Heart left ventricle (tissue), 13 donors: ENCODE data around the gene LKAAEAR1.

Source experiments
- POLR2A ChIP-seq, 2 donors: fragments of 450-650 bp; IDR thresholded peaks; one replicate each; pipeline ENCODE4 v1.6.1; 2017; ENCODE audit warnings: antibody characterized with exemption in 2 of 2, mild to moderate bottlenecking in 2 of 2, moderate library complexity in 2 of 2
- TF ChIP-seq, protein P1 (sequence below), 12 donors: fragments of 200-600 bp; sonication (generic) in 4 of 12; IDR thresholded peaks; one replicate each; pipeline versions ENCODE4 v1.5.0 to v1.8.0; 2018 to 2022; ENCODE audit warnings: antibody characterized with exemption in 12 of 12, mild to moderate bottlenecking in 5 of 12
- donor health status: ischemic (EF 13 %, LVEDD 7.1; RV severe dilation, severe dysfunction).
- donor health status: DM: no; HTN: yes; CAD: no.
- donor health status: DM: no; HTN: no; CAD: no.
- donor health status: ischemic (EF 25% LVEDD 6.9; RV normal size, moderate dysfunction).
- donor health status: ischemic (EF 25% LVEDD 5.7; RV mildly dilated, moderate dysfunction).
- donor health status: ischemic (EF 35%, LVEDD 5.7; RV mildly dilated, moderate dysfunction).
- donor health status: nonischemic (EF 11% LVEDD 7.7; RV severe dilation, severe dysfunction).
- donor health status: DM: yes; HTN: yes; CAD: no.
- donor health status: PGD.
- donor health status: ischemic (EF 29% LVEDD 5.4; RV normal size, mild dysfunction).
- donor health status: nonischemic (EF 23%, LVEDD 6.1; RV moderate dilation, normal function).

DNA sequence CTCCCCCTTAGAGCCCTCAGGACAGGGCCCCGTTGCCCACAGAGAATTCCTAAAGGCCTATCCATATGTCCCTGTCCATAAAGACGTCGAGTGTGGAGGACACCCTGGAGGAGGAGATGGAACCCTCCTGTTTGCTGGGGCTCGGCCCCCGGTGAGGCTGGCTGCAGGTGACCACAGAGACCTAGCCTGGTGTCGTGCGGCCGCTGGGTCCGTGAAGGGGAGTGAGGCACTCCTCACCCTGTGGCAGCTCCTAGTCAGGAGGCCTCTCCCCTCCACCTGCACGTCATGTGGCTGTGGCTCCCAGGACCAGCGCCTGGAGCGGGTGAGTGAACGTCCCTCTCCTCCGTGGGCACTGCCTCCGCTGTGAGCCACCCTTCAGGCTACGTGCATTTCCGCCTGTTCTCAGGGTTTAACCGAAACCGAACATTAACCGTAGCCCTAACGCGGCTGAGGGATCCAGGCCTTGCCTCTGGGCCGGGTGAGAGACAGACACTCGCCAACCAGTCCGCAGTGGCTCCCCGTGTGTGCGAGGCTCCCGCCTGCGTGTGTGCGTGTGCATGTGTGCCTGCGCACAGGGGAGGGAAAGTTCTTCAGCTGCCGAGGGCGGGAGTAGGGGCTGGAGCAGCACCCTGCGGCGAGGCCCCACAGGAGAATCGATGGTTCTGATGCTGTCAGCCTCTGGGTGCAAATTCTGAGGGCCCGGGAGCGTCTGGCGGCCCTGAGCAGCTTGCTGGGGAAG, 27.1 kb downstream of the LKAAEAR1 start:
- TF ChIP-seq, protein P1, sequence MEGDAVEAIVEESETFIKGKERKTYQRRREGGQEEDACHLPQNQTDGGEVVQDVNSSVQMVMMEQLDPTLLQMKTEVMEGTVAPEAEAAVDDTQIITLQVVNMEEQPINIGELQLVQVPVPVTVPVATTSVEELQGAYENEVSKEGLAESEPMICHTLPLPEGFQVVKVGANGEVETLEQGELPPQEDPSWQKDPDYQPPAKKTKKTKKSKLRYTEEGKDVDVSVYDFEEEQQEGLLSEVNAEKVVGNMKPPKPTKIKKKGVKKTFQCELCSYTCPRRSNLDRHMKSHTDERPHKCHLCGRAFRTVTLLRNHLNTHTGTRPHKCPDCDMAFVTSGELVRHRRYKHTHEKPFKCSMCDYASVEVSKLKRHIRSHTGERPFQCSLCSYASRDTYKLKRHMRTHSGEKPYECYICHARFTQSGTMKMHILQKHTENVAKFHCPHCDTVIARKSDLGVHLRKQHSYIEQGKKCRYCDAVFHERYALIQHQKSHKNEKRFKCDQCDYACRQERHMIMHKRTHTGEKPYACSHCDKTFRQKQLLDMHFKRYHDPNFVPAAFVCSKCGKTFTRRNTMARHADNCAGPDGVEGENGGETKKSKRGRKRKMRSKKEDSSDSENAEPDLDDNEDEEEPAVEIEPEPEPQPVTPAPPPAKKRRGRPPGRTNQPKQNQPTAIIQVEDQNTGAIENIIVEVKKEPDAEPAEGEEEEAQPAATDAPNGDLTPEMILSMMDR (IDR thresholded peaks at IDR 0.05) = no peak
- no peak for TF ChIP-seq POLR2A (IDR thresholded peaks at IDR 0.05)
